LoVo (cell line): Measurements from ENCODE around the gene MBNL2.

Experiments used
- DNase-seq: peaks from one replicate; pipeline ENCODE4 v3.0.0-alpha.2; 2016; ENCODE audit warnings: low spot score

MBNL2 gene

DNA sequence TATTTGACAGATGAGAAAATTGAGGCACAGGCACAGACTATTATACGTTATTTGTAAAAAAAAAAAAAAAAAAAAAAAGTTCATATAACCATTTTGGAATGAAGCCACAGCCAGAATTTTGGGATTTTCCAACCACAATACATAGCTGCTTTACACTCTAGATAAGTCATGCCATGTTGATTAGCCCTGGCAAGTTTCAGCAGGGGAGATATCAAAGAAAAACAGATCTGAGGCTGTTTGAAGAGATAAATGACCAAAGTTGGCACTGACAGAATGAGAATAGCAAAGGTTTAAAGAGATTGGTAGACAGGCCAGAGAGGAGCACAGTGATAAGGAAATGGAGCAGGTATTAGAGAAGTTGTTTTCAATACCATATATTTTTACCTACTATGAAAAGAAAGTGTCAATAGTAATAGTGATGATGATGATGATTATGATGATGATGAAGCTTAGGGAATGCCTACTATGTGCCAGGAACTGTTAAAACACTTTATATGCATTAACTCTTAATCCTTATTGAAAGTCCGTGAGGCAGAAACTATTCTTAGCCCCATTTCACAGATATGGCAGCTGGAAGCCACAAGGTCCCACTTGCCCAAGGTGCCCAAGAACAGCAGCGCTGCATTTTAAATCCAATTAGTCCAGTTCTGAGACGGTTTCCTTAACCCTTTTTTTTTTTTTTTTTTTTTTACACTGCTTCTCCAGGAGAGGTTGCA is 105.5 kb downstream of the MBNL2 start:
- no peak for DNase-seq

DNA sequence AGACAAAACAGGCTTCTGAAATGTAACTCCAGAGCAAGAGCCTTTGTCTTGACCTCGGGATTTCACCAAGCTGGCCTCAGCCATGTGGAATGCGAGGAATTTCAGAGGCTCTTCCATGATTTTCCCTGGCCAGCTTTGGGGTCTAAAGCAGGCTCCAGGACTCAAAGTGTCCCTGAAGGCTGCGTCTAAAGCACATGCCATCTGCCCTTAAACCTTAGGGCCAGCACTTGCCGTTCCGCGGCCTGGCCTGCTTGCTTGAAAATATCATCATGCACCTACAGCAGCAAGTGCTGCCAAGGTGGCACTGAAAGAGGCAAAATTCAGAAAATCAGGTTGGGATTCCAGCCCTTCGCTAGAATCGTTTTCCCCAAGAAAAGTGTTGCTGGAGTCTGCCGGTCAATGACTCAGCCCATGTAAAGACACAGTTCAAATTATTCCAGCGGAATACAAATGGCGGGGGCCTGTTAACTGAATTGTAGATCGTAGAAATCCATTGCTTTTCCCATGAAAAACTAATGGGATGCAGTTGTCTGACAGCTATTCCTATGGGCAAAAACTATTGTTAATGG is 106.2 kb downstream of the MBNL2 start:
- no peak for DNase-seq

DNA sequence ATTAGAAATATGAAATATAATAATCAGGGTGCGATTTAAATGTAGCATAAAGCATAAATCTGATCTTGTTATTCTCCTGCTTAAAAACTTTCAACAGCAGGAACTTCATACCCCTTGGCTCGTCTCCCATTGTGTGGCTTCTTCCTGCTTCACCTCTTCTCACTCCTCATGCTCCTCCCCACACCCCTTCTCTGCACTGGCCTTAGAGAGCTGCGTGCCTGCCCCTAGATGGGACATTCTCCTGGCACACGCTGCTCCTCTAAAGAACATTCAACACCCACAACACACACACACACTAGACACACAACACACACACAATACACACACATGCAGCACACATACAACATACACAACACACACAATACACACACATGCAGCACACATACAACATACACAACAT is 107.2 kb downstream of the MBNL2 start:
- no peak for DNase-seq

DNA sequence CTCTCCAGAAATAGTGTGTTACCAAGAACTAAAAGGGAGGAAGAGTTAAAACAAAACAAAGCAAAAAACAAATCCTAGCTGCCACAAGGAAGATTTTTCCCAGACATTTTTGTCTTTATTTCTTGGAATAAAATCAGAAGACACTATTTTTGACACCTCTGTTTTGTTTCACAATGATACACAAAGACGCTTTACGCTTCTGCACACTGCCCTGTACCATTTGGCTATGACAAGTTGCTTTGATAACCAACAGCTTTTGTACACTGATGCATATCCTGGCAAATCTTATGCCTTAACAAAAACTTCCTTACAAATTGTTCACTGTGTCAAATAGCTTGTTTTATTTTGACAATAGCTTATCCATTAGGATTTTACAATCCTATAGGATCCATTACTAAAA is 108.3 kb downstream of the MBNL2 start:
- no peak for DNase-seq

DNA sequence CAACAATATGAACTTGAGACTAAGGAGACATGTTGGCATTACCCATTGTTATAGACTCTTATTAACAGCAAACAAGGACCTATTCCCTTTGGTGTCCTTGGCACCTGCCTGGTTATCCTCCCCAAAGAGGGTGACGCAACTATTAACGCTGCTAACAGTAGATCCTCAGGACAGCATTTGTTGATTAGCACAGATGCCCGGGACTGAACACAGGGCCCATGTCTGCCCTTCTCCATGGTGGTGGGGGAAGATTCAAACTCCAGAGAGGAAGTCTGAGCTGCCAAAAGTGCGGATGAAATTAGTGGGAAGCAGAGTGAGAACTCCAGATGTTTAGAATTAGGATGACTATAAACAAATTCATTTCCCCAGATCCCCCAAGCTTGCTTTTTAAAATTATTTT is 110.6 kb downstream of the MBNL2 start:
- DNase-seq = no peak

GRCh38 chr13:97333983-97334382 is 111.8 kb downstream of the MBNL2 start:
- DNase-seq = no peak

DNA sequence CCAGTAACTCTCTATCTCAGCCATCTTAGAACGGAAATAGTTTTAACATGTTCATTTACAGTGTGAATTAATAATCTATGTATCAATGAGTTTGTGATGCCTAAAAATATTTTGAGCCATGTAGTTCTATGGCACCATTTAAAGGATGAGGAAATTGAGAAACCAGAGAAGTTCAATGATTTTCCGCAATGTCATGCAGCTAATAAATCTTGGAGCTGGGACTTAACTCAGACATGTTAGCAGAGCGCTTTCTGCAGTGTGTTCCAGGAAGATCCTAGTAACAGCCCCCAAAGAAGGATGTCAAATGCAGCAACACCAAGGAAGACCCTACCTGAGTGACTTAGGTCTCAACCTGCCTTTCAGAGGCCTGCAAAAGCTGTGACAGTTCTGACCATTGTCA is 112.6 kb downstream of the MBNL2 start:
- DNase-seq = no peak

DNA sequence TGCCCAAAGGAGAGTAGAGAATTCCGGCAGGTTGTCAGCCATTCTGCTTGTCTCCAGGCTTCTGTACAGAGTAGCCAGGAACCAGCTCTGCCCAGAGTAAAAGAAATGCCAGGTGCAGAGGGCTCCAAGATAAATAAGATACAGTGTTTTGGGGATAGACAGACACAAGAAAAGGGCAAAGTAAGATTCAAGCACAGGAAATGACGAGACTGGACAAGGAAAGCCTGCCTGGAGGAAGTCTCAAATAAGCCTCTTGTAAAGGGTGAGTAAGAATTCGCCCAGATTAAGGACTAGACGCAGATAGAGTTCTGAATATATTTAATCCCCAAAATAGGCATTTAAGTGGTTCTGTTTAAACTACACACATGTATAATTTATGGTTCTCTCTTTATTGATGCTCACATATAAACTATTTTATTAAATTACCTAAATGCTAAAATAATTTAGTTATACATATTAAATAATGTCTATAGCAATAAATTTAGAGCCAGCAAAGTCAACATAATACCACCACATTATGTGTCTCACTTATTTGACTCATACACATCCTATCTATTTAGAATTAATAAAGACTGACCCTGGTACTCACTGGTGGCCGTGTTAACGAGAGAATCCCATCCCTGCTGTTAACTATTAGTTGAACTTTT is 113.5 kb downstream of the MBNL2 start:
- DNase-seq = no peak

DNA sequence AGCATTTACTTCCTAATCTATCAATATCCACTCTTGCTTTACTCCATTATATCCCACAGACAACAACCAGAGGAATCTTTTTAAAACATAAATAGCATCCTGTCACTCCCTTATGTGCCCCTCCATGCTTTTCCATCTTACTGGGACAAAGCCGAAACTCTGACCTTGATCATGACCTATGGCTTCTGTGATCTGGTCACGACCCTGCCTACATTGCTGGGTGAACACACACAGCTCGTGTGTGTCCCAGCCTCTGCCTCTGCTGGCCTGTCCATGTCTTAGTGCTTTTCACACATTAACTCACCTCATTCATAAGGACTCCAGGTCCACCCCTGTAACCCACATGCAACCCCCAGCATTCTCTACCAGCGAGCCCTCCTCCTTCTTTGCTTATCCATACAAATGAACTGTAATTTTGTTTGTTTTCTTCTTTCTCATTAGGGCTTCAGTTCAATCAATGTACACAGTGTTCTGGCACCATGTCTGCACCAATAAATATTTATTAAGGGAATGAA is 115.9 kb downstream of the MBNL2 start:
- no peak for DNase-seq

DNA sequence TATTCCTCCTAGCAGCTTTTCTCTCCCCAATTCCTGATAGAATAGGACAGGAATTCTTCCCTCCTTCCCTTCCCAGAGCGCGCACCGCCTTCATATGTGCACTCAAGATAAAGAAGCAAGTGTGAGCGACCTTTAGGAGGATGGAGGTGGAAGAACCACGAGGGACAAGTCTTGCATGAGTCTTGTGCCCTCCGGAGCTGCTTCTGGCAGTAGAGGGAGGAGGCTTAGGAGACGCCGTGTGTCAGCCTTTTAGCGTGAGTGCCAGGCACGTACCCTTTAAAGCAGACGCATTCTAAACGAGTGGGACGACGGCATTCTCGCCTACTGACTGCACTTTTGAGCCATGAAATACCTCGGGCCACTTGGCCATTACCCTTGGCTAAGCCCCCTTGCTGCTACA is 116.4 kb downstream of the MBNL2 start:
- DNase-seq = no peak

DNA sequence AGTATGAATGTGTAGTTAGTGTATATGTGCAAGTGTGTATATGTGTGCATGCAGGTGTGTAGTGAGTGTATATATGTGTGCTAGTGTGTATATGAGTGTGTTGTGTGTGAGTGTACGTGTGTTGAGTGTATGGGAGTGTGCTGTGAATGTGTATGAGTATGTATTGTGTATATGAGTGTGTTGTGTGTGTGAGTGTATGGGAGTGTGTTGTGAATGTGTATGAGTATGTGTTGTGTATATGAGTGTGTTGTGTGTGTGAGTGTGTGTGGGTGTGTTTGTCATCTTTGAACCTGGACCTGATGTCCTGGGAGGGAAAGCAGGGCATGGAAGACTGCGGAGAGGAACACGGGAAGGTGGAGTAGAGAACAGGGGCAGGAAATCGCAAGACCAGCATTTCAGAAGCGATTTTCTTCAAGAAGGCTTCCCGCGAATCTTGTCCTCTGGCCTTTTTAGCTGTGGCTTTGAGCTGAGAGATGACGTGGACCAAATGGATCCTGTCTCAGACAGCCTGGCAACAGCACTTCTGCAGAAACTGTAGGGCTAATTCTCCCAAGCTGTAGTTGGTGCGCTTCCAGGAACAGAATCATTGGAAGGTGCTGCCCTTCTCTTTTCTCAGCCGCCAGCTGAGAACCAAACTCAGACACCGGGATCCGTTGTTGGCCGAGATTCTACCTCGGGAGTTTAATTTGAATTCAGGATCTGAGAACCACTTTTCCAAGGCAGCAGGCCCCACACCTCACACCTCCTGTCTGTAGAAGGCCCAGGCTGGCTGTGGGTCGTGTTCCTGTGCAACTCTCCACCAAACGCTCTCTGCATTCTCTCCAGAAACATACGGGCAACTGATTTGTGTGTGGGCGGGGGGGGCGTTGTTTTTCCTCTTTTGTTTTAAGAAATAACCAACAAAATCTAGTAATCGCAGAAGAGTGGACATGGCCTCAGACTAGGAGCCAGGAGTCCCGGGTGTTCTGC is 117.2 kb downstream of the MBNL2 start:
- no peak for DNase-seq

DNA sequence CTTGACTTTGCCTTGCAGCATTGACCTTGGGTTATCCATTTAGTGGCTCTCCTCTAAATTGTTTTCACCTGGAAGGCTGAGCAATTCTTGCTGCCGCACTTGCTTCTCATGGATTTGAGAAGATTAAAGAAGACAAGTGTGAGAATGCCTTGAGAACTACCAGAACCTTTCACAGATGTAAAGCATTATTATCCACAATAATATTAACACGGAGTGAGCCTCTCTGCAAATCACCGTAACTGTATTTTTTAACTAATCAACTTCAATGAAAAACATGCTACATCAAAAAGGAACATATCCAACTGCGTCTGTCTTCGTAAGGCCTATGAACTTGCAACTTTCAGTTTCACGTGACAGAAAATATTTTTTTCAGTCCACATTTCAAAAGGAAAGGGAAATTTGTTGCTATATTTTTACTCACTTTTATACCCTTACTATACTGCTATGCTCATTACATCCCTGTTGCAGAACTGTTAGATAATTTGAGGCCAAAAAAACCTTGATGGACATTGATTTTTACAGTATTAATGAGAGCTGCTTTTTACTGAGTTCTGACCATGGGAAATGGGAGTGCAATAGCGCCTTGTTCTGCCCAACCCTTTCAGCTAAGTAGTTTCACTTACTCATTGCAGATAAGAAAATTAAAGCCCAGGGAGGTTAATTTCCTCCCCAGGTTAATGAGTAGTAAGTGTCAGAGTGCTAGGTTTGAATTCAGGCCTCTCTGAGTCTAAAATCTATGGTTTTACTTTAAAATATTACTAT is 118.0 kb downstream of the MBNL2 start:
- DNase-seq = no peak

GRCh38 chr13:97341135-97341534 is 119.0 kb downstream of the MBNL2 start:
- no peak for DNase-seq

GRCh38 chr13:97342136-97342535 is 120.0 kb downstream of the MBNL2 start:
- no peak for DNase-seq

GRCh38 chr13:97342936-97343335 is 120.8 kb downstream of the MBNL2 start:
- no peak for DNase-seq

DNA sequence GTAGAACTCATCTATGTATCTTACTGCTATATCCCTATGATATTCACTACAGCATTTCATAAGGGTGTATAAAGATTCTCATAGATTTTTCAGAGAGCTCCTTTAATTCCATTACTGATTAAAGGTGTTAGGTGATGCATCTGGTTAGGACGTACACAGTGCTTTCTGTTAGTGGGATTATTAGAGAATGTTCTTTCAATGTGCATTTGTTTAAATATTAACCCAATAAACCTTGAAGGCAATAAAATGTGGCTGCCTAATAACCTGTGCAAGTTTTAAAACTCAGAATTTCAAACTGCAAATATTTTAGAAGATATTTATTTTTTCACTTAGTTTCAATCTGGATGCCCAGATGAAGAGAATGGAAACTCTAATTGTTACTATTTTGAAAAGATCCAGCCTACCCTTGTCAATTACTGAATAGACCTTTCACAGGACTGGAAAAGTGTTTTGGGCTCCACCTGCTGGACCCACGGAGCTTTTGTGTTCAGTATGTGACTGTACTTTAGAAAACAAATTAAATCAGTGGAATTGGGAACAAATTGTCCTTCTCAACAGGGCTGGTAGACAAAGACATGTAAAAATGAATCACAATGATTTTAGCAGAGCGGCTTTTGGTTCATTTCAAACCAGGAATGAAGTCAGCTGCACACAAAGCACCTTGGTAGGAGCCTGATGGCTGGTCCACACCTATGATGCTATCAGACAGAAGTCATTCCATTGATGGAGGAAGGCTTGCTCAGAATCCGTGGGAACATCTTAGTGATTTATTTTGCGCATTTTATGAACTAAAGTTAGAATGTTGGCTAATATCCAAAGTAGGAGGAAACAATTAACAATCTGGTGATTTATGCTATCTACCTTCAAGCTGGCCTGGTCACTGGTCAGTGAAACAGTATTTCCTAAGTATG is 122.4 kb downstream of the MBNL2 start:
- peak; percentile 24 for DNase-seq

GRCh38 chr13:97346097-97346496 is 124.0 kb downstream of the MBNL2 start:
- DNase-seq = no peak

GRCh38 chr13:97346561-97347254 is 124.6 kb downstream of the MBNL2 start:
- no peak for DNase-seq

DNA sequence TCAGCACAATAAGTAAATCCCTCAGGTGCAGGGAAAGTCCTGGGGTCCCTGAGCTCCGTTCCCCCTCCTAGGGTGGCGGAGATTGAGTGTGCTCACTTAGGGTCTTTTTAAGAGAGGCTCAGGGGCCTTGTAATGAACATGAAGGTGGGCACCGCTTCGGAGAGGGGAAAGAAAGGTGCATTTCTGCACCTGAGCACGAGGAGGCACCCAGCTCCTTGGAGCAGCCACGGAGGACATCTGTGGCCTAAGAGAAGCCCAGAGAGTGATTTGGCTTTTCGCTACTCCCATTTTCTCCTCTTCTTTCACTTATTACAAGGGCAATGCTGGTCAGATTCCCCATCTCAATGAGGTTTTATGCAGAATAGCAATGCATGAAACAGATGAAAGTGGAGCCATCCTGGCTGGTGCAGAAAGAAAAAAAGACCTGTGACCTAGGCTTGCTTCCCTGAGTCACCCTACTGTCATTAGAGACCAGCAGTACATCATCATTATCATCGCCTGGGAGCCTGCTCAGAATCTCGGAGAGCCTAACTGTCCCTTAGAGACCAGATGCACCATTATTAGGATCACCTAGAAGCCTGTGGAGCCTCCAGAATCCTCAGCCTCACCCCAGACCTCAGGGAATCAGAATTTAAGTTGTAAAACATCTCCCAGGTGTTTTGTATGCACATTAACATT is 125.3 kb downstream of the MBNL2 start:
- DNase-seq = no peak
